Type B pancreatic cell (in vitro differentiated cells): Measurements from ENCODE around the gene SLMAP. TPM values are rescaled to one million over a fixed set of nuclear protein-coding genes. Genes with fewer than 3 reads are reported as not detected.

Experiments
- DNase-seq: peaks from one replicate; pipeline ENCODE4 v3.0.0; 2021; ENCODE audit warnings: mixed read lengths; ENCODE audit not compliant: unreplicated experiment; ENCODE audit errors: extremely low spot score
- H3K27ac Mint-ChIP-seq: 2 replicates; pipeline ENCODE4 v1.8.0; 2021; ENCODE audit warnings: mild to moderate bottlenecking, mixed read lengths
- H3K27me3 Mint-ChIP-seq: 2 replicates; pipeline ENCODE4 v1.8.0; 2021; ENCODE audit warnings: mixed read lengths
- H3K36me3 Mint-ChIP-seq: 2 replicates; pipeline ENCODE4 v1.8.0; 2021; ENCODE audit warnings: mixed read lengths
- H3K4me1 Mint-ChIP-seq: one replicate; pipeline ENCODE4 v1.8.0; 2021; ENCODE audit warnings: mixed read lengths; ENCODE audit not compliant: unreplicated experiment
- H3K4me3 Mint-ChIP-seq: 2 replicates; pipeline ENCODE4 v1.8.0; 2021; ENCODE audit warnings: mild to moderate bottlenecking, mixed read lengths
- H3K9me3 Mint-ChIP-seq: 2 replicates; pipeline ENCODE4 v1.8.0; 2021; ENCODE audit warnings: mixed read lengths
- long read RNA-seq: library from polyadenylated mRNA; unstranded; transcript quantifications from one replicate; pipeline ENCODE4 v2.0.0, GENCODE V29; 2020
- total RNA-seq: library from RNA; stranded (reverse); gene quantifications from 2 replicates; pipeline ENCODE4 v1.2.1, GENCODE V29; 2021; ENCODE audit warnings: low replicate concordance
- TF ChIP-seq, protein P1 (sequence below): fragments of 200-600 bp; sonication (generic); conservative IDR thresholded peaks from 2 replicates; pipeline ENCODE4 v1.5.0; 2021; ENCODE audit warnings: antibody characterized with exemption, mild to moderate bottlenecking

SLMAP gene
- 55.1 and 71.0 TPM in 2 replicates for total RNA-seq
- long read RNA-seq, partial matches to known transcripts, result 21 of 29 reads
- long read RNA-seq, other reads (novel, unspliced or antisense), result 8 of 29 reads

- peak; percentile 95 for DNase-seq
- H3K4me3 Mint-ChIP-seq, result peak within 1 kb of the TSS; percentile 99
- H3K27me3 Mint-ChIP-seq, result no peaks in the 10 kb centered on the region
- H3K9me3 Mint-ChIP-seq, result no peaks in the 10 kb centered on the region
- peaks cover 7% of the 10 kb centered on the region for H3K36me3 Mint-ChIP-seq
- peak within 1 kb of the TSS; percentile 99 for H3K27ac Mint-ChIP-seq
- H3K4me1 Mint-ChIP-seq, result peaks cover 13% of the 10 kb centered on the region
- TF ChIP-seq, protein P1, sequence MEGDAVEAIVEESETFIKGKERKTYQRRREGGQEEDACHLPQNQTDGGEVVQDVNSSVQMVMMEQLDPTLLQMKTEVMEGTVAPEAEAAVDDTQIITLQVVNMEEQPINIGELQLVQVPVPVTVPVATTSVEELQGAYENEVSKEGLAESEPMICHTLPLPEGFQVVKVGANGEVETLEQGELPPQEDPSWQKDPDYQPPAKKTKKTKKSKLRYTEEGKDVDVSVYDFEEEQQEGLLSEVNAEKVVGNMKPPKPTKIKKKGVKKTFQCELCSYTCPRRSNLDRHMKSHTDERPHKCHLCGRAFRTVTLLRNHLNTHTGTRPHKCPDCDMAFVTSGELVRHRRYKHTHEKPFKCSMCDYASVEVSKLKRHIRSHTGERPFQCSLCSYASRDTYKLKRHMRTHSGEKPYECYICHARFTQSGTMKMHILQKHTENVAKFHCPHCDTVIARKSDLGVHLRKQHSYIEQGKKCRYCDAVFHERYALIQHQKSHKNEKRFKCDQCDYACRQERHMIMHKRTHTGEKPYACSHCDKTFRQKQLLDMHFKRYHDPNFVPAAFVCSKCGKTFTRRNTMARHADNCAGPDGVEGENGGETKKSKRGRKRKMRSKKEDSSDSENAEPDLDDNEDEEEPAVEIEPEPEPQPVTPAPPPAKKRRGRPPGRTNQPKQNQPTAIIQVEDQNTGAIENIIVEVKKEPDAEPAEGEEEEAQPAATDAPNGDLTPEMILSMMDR, result no peak
These were observed at the start of gene SLMAP for GRCh38 chr3:57755741-57756527. TSS of gene SLMAP (plus strand) at chr3:57756309. CDS start at chr3:57757652, 1,343 bp downstream.

DNA sequence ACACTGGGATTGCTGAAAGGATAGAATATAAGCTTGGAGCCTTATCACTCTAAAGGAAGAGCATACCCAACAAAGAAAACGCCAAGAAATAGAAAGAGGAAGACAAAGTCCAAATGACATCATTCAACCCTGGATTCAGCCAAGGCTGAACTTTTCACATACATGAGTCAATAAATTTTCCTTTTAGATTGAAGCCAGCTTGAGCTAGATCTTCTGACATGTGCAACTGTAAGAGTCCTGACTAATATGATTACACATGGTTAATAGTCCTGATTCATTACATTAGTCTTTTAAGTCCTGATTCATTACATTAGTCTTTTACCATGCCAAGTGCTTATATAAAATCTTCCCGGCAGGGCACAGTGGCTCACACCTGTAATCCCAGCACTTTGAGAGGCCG is 49.6 kb upstream of the SLMAP start:
- H3K9me3 Mint-ChIP-seq, result no peaks in the 10 kb centered on the region
- no peak overlapping the region for H3K4me3 Mint-ChIP-seq
- TF ChIP-seq, protein P1, result no peak
- DNase-seq, result no peak
- no peaks in the 10 kb centered on the region for H3K27me3 Mint-ChIP-seq
- H3K4me1 Mint-ChIP-seq, result no peaks in the 10 kb centered on the region
- H3K36me3 Mint-ChIP-seq, result no peaks in the 10 kb centered on the region
- no peak overlapping the region for H3K27ac Mint-ChIP-seq

DNA sequence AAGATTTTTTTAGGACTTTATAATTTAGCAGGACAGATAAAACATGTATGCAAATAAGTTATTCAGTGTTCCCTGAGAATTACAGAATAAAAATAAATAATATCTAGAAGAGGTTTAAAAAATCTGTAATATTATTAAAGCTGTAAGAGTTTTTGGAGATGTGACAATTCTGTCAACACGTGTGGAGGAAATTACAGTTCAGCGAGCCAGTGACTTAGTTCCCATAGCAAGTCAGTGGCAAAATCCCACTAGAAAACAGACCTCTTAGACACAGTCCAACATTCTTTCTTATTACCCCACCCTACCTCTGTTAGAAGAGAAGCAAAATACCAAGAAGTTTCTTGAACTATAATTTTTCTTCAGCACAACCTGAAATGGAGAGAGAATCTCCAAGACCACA is 47.1 kb upstream of the SLMAP start:
- TF ChIP-seq, protein P1, result no peak
- Mint-ChIP-seq H3K27ac (no peak overlapping the region), H3K27me3 (no peaks in the 10 kb centered on the region), H3K9me3 (no peaks in the 10 kb centered on the region), H3K4me1 (no peaks in the 10 kb centered on the region), H3K36me3 (no peaks in the 10 kb centered on the region), H3K4me3 (no peak overlapping the region)
- no peak for DNase-seq

- Mint-ChIP-seq H3K36me3 (no peaks in the 10 kb centered on the region), H3K4me1 (no peaks in the 10 kb centered on the region), H3K27me3 (no peaks in the 10 kb centered on the region), H3K9me3 (no peaks in the 10 kb centered on the region), H3K4me3 (no peak overlapping the region), H3K27ac (no peak overlapping the region)
- TF ChIP-seq, protein P1, result no peak
- no peak for DNase-seq
These were observed 46.5 kb upstream of the SLMAP start for GRCh38 chr3:57709559-57709958.

DNA sequence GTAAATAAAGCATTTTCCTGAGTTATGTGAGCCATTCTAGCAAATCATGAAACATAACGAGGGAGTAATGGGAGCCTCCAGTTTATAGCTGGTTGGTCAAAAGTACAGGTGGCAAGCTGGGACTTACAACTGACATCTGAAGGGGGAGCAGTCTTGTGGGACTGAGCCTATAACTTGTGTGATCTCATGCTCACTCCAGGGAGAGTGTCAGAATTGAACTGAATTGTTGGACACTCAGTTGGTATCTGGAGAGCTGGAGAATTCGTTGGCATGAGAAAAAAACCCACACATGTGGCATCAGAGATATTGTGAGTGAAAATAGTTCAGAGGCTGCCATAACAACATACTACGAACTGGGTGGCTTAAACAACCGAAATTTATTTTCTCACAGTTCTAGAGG is 40.4 kb upstream of the SLMAP start:
- H3K4me3 Mint-ChIP-seq, result no peak overlapping the region
- no peaks in the 10 kb centered on the region for H3K9me3 Mint-ChIP-seq
- no peaks in the 10 kb centered on the region for H3K4me1 Mint-ChIP-seq
- H3K27ac Mint-ChIP-seq, result no peak overlapping the region
- no peaks in the 10 kb centered on the region for H3K36me3 Mint-ChIP-seq
- TF ChIP-seq, protein P1, result no peak
- no peak for DNase-seq
- H3K27me3 Mint-ChIP-seq, result no peaks in the 10 kb centered on the region
